Stimulated activated naive CD8-positive, alpha-beta T cell treated with anti-CD3 and anti-CD28 coated beads, Interleukin-15, Interleukin-2, amounts not matched to agents 100 ng/mL and 50 ng/mL, for 24 hours (primary cell): Measurements from ENCODE around the gene ZCCHC7.
"Not testable (repeated sequence)": the region's sequence is repeated elsewhere in the genome, so short reads cannot be mapped to it uniquely, and the experiment has no call there.

ENCODE experiments used
- H3K27ac Mint-ChIP-seq: one replicate; pipeline ENCODE4 v1.8.0; 2021; ENCODE audit warnings: mild to moderate bottlenecking, mixed read lengths
- H3K27me3 Mint-ChIP-seq: one replicate; pipeline ENCODE4 v1.8.0; 2021; ENCODE audit warnings: mixed read lengths
- H3K36me3 Mint-ChIP-seq: one replicate; pipeline ENCODE4 v1.8.0; 2021; ENCODE audit warnings: low read depth, mixed read lengths
- H3K4me1 Mint-ChIP-seq: one replicate; pipeline ENCODE4 v1.8.0; 2021; ENCODE audit warnings: low read depth, mixed read lengths
- H3K4me3 Mint-ChIP-seq: one replicate; pipeline ENCODE4 v1.8.0; 2021; ENCODE audit warnings: mild to moderate bottlenecking, mixed read lengths
- H3K9me3 Mint-ChIP-seq: one replicate; pipeline ENCODE4 v1.8.0; 2021; ENCODE audit warnings: mixed read lengths

The ZCCHC7 gene

GRCh38 chr9:37148181-37148580, 27.8 kb downstream of the ZCCHC7 start:
- Mint-ChIP-seq H3K36me3 (peaks cover 57% of the 10 kb centered on the region), H3K27me3 (no peaks in the 10 kb centered on the region), H3K4me1 (peaks cover 54% of the 10 kb centered on the region), H3K27ac (no peak overlapping the region), H3K9me3 (no peaks in the 10 kb centered on the region), H3K4me3 (no peak overlapping the region)

- Mint-ChIP-seq H3K36me3 (peaks cover 61% of the 10 kb centered on the region), H3K27me3 (no peaks in the 10 kb centered on the region), H3K4me3 (no peak overlapping the region), H3K9me3 (no peaks in the 10 kb centered on the region), H3K27ac (no peak overlapping the region), H3K4me1 (peaks cover 50% of the 10 kb centered on the region)
These were observed 29.4 kb downstream of the ZCCHC7 start for GRCh38 chr9:37149666-37150308.

GRCh38 chr9:37150415-37150814, 30.0 kb downstream of the ZCCHC7 start:
- Mint-ChIP-seq H3K9me3 (no peaks in the 10 kb centered on the region), H3K27ac (no peak overlapping the region), H3K36me3 (peaks cover 60% of the 10 kb centered on the region), H3K4me3 (no peak overlapping the region), H3K27me3 (no peaks in the 10 kb centered on the region), H3K4me1 (peaks cover 44% of the 10 kb centered on the region)

- Mint-ChIP-seq H3K27me3 (no peaks in the 10 kb centered on the region), H3K36me3 (peaks cover 66% of the 10 kb centered on the region), H3K4me1 (peaks cover 41% of the 10 kb centered on the region), H3K27ac (no peak overlapping the region), H3K9me3 (no peaks in the 10 kb centered on the region), H3K4me3 (no peak overlapping the region)
These were observed 31.4 kb downstream of the ZCCHC7 start for GRCh38 chr9:37151812-37152211.

- H3K9me3 Mint-ChIP-seq: no peaks in the 10 kb centered on the region
- H3K4me1 Mint-ChIP-seq: peaks cover 41% of the 10 kb centered on the region
- H3K27ac Mint-ChIP-seq: no peak overlapping the region
- peaks cover 66% of the 10 kb centered on the region for H3K36me3 Mint-ChIP-seq
- H3K4me3 Mint-ChIP-seq: no peak overlapping the region
- H3K27me3 Mint-ChIP-seq: no peaks in the 10 kb centered on the region
These were observed 32.0 kb downstream of the ZCCHC7 start for GRCh38 chr9:37152365-37152764.

- Mint-ChIP-seq H3K36me3 (peaks cover 65% of the 10 kb centered on the region), H3K4me1 (peaks cover 30% of the 10 kb centered on the region), H3K4me3 (no peak overlapping the region), H3K27me3 (no peaks in the 10 kb centered on the region), H3K27ac (no peak overlapping the region), H3K9me3 (no peaks in the 10 kb centered on the region)
These were observed 35.2 kb downstream of the ZCCHC7 start for GRCh38 chr9:37155601-37156000.

- H3K27ac Mint-ChIP-seq: no peak overlapping the region
- H3K27me3 Mint-ChIP-seq: no peaks in the 10 kb centered on the region
- peaks cover 67% of the 10 kb centered on the region for H3K36me3 Mint-ChIP-seq
- no peak overlapping the region for H3K4me3 Mint-ChIP-seq
- H3K9me3 Mint-ChIP-seq: no peaks in the 10 kb centered on the region
- peaks cover 30% of the 10 kb centered on the region for H3K4me1 Mint-ChIP-seq
These were observed 35.8 kb downstream of the ZCCHC7 start for GRCh38 chr9:37156205-37156604.

GRCh38 chr9:37156781-37157356, 36.5 kb downstream of the ZCCHC7 start:
- Mint-ChIP-seq H3K4me1 (peaks cover 31% of the 10 kb centered on the region), H3K27me3 (no peaks in the 10 kb centered on the region), H3K36me3 (peaks cover 71% of the 10 kb centered on the region), H3K27ac (peak overlapping the region; percentile 12), H3K9me3 (no peaks in the 10 kb centered on the region), H3K4me3 (no peak overlapping the region)

GRCh38 chr9:37157726-37158377, 37.5 kb downstream of the ZCCHC7 start:
- Mint-ChIP-seq H3K9me3 (no peaks in the 10 kb centered on the region), H3K4me3 (no peak overlapping the region), H3K36me3 (peaks cover 72% of the 10 kb centered on the region), H3K4me1 (peaks cover 29% of the 10 kb centered on the region), H3K27ac (no peak overlapping the region), H3K27me3 (no peaks in the 10 kb centered on the region)

GRCh38 chr9:37163299-37163698, 42.9 kb downstream of the ZCCHC7 start:
- H3K27ac Mint-ChIP-seq: no peak overlapping the region
- H3K27me3 Mint-ChIP-seq: no peaks in the 10 kb centered on the region
- no peaks in the 10 kb centered on the region for H3K9me3 Mint-ChIP-seq
- H3K4me1 Mint-ChIP-seq: peaks cover 27% of the 10 kb centered on the region
- peaks cover 78% of the 10 kb centered on the region for H3K36me3 Mint-ChIP-seq
- H3K4me3 Mint-ChIP-seq: no peak overlapping the region

- H3K4me3 Mint-ChIP-seq, H3K27me3 Mint-ChIP-seq, H3K9me3 Mint-ChIP-seq, H3K27ac Mint-ChIP-seq: not testable (repeated sequence)
- peaks cover 86% of the 10 kb centered on the region for H3K36me3 Mint-ChIP-seq
- peaks cover 27% of the 10 kb centered on the region for H3K4me1 Mint-ChIP-seq
These were observed 44.0 kb downstream of the ZCCHC7 start for GRCh38 chr9:37164335-37164734.

- Mint-ChIP-seq H3K27me3 (no peaks in the 10 kb centered on the region), H3K4me1 (peaks cover 32% of the 10 kb centered on the region), H3K4me3 (no peak overlapping the region), H3K36me3 (peaks cover 80% of the 10 kb centered on the region), H3K9me3 (no peaks in the 10 kb centered on the region), H3K27ac (no peak overlapping the region)
These were observed 45.3 kb downstream of the ZCCHC7 start for GRCh38 chr9:37165644-37166043.

- no peaks in the 10 kb centered on the region for H3K27me3 Mint-ChIP-seq
- peaks cover 30% of the 10 kb centered on the region for H3K4me1 Mint-ChIP-seq
- H3K27ac Mint-ChIP-seq: no peak overlapping the region
- no peak overlapping the region for H3K4me3 Mint-ChIP-seq
- no peaks in the 10 kb centered on the region for H3K9me3 Mint-ChIP-seq
- H3K36me3 Mint-ChIP-seq: peaks cover 82% of the 10 kb centered on the region
These were observed 47.2 kb downstream of the ZCCHC7 start for GRCh38 chr9:37167456-37168047.

- H3K27ac Mint-ChIP-seq: no peak overlapping the region
- H3K27me3 Mint-ChIP-seq: no peaks in the 10 kb centered on the region
- no peak overlapping the region for H3K4me3 Mint-ChIP-seq
- no peaks in the 10 kb centered on the region for H3K9me3 Mint-ChIP-seq
- H3K4me1 Mint-ChIP-seq: peaks cover 14% of the 10 kb centered on the region
- peaks cover 68% of the 10 kb centered on the region for H3K36me3 Mint-ChIP-seq
These were observed 52.2 kb downstream of the ZCCHC7 start for GRCh38 chr9:37172557-37172956.

GRCh38 chr9:37174247-37174646, 53.9 kb downstream of the ZCCHC7 start:
- H3K27ac Mint-ChIP-seq: no peak overlapping the region
- peaks cover 57% of the 10 kb centered on the region for H3K36me3 Mint-ChIP-seq

More at GRCh38 chr9:37174247-37174646, 53.9 kb downstream of the ZCCHC7 start:
- no peaks in the 10 kb centered on the region for H3K9me3 Mint-ChIP-seq
- H3K4me3 Mint-ChIP-seq: no peak overlapping the region
- H3K27me3 Mint-ChIP-seq: no peaks in the 10 kb centered on the region
- peaks cover 15% of the 10 kb centered on the region for H3K4me1 Mint-ChIP-seq
